OCI-LY1 (cell line): Measurements from ENCODE around the gene MKRN2.

Experiments
- EZH2 ChIP-seq: fragments of 200-600 bp; sonication (generic), shearing (Covaris generic); IDR thresholded peaks from 2 replicates; pipeline ENCODE4 v1.8.0; 2017; ENCODE audit warnings: borderline replicate concordance, mixed run types, mild to moderate bottlenecking, antibody characterized with exemption, low read length, moderate library complexity, mixed read lengths
- TF ChIP-seq, protein P1 (sequence below): fragments of 200-600 bp; sonication (generic), shearing (Covaris generic); IDR thresholded peaks from 2 replicates; pipeline ENCODE4 v1.5.1; 2017; ENCODE audit warnings: mild to moderate bottlenecking, antibody characterized with exemption, low read length, moderate library complexity, mixed read lengths

DNA sequence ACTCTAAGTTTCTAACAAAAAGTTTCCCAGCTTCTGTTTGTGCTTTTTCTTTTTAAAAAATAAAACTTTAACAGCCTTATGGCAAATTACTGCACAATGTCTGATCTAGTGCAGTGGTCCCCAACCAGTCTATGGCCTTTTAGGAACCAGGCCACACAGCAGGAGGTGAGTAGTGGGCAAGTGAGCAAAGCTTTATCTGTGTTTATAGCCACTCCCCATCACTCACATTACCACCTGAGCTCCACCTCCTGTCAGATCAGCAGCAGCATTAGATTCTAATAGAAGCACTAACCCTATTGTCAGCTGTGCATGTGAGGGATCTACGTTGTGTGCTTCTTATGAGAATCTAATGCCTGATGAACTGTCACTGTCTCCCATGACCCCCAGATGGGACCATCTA lies 5.6 kb downstream of the MKRN2 start:
- TF ChIP-seq, protein P1, sequence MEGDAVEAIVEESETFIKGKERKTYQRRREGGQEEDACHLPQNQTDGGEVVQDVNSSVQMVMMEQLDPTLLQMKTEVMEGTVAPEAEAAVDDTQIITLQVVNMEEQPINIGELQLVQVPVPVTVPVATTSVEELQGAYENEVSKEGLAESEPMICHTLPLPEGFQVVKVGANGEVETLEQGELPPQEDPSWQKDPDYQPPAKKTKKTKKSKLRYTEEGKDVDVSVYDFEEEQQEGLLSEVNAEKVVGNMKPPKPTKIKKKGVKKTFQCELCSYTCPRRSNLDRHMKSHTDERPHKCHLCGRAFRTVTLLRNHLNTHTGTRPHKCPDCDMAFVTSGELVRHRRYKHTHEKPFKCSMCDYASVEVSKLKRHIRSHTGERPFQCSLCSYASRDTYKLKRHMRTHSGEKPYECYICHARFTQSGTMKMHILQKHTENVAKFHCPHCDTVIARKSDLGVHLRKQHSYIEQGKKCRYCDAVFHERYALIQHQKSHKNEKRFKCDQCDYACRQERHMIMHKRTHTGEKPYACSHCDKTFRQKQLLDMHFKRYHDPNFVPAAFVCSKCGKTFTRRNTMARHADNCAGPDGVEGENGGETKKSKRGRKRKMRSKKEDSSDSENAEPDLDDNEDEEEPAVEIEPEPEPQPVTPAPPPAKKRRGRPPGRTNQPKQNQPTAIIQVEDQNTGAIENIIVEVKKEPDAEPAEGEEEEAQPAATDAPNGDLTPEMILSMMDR, result no peak
- TF ChIP-seq EZH2, result no peak
